ENCODE results near the gene PAFAH2.

DNA sequence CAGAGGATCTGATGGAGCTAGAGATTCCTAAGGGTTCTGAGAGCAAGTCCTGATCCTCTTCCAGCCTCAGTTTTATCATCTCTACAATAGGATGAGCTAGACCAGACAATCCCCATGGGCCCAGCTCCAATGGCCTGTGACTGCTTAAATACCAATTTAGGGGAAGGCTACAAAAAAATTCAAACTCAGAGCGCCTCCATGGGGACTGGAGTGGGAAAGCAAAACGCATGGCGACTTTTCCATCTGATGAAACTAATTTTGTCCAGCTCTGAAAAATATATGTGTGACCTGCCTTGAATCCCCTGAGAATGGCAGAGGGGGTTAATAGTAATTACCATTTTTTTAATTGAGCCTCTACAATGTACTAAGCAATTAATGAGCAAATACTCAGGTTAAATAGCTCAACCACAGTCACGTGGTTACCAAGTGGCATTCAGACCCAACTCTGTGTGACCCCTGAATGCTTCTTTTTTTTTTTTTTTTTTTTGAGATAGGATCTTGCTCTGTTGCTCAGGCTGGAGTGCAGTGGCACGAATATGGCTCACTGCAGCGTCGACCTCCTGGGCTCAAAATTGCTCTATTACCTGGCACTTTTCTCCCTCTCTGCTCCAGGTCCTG lies 32.1 kb upstream of the PAFAH2 start:
- TF ChIP-seq, protein P1, sequence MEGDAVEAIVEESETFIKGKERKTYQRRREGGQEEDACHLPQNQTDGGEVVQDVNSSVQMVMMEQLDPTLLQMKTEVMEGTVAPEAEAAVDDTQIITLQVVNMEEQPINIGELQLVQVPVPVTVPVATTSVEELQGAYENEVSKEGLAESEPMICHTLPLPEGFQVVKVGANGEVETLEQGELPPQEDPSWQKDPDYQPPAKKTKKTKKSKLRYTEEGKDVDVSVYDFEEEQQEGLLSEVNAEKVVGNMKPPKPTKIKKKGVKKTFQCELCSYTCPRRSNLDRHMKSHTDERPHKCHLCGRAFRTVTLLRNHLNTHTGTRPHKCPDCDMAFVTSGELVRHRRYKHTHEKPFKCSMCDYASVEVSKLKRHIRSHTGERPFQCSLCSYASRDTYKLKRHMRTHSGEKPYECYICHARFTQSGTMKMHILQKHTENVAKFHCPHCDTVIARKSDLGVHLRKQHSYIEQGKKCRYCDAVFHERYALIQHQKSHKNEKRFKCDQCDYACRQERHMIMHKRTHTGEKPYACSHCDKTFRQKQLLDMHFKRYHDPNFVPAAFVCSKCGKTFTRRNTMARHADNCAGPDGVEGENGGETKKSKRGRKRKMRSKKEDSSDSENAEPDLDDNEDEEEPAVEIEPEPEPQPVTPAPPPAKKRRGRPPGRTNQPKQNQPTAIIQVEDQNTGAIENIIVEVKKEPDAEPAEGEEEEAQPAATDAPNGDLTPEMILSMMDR (conservative IDR thresholded peaks at IDR 0.05; ENCODE audit: low read depth, low read length): peak; percentile 49
- no peak for TF ChIP-seq EZH2 (IDR thresholded peaks at IDR 0.05; ENCODE audit: borderline replicate concordance, low read depth, low read length, poor library complexity, severe bottlenecking)

Data from A673 (cell line).